Effector CD8-positive, alpha-beta T cell (primary cell): ENCODE results near the gene CHST11.
"Not testable (repeated sequence)": the region's sequence is repeated elsewhere in the genome, so short reads cannot be mapped to it uniquely, and the experiment has no call there.

Experiments
- DNase-seq: peaks from one replicate; lab custom pipeline; 2025; lab: John Stamatoyannopoulos, UW

Gene CHST11

GRCh38 chr12:104802208-104802607 lies 345.5 kb downstream of the CHST11 start:
- DNase-seq = no peak

- no peak for DNase-seq
These were observed 348.4 kb downstream of the CHST11 start for GRCh38 chr12:104805186-104805585.

- not testable (repeated sequence) for DNase-seq
These were observed 349.4 kb downstream of the CHST11 start for GRCh38 chr12:104806194-104806593.

DNA sequence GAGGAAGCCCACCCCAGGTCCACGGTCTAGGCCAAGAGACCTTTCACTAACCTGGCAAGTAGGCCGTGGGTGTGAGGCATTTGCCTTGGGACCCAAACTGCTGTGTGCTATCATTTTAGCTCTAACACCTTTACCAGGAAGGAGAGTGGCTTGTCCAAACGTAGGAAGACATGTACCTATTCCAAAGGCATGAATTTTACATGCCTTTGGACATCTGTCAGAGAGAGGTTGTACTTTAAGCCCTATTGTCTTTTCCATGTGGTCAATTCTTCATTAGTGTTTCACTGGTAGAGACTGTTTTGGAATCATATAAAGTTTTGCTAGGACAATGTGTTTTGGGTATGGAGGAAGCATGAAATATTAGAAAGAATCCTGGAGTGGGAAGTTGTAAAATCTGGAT lies 352.5 kb downstream of the CHST11 start:
- no peak for DNase-seq

DNA sequence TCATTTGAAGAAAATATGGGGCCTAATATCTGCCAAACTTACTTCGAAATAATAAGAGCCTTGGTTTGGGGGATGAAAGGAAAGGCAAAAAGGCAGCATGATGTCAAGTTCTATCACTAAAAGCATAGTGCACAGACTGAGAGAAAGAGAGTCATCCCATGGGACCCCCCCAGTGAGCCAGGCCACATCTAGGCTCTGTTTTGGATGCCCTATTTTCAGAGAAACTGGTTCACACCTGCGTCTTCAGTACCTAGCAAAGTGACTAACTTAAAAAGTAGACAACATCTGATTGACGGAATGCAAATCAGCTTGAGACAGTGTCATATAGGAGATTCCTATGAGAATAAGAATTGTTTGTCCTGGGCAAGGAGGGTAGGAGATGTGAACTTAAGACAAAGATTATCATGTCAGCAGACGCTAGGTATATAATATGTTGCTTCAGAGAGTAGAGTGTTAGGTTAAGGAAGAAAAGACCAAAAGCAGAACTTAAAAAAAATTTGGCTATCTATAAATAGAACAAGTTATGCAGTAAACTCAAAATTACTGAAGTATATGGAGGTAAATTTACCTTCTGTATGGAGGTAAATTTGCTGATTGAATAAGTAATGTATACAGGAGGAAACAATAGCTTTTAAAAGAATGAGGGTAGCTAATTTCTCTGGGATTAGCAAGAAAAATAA lies 353.1 kb downstream of the CHST11 start:
- no peak for DNase-seq
